ENCODE results near the gene GRIA4.

Gene GRIA4

DNA sequence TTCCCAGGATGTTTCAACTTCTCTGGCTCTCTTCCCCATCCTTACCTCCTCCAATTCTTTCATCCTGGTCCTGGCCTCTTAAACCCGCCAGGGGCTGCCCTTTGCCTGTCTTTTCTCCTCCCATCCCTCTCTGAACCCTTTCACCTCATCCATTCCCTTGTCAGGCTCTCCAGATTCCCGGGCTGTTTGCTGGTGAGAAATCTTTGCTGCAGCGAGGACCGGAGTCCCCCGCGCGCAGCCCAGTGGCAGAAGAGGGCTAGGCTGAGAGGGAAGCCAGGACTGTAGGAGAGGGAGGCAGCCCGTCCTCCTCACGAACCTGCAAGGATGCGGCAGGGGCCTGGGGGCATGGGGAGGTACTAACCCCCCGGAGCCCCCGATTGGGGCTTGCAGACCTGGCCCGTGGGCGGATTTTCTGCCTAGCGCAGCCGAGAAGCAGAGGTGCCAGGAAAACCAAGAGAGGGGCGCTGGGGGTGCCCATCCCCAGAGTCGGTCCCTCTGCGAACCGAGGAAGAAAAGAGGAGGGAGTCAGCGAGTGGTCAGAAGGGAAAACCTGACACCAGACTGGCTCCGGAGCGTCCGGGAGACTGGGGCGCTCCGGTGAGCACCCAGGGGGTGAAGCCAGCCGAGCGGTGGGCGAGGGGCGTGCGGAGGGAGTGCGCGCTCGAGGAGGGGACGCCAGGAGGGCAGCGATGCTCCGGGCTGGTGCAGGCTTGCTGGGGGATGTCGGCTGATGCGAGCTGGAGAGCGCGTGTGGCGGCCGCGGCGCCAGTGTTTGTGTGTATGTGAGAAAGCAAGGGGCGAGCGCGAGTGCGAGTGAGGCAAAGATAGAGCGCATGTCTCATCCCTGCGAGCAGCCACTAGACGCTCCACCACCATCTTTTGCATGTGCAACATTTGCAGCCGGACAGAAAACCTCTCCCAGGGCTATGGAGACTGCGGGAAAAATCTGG is at the start of gene GRIA4:
Gene GRIA4 (plus strand): TSS at position 242 of the 950 bp plus-strand sequence. CDS start 925 bp downstream, outside the sequence.
- no peak for DNase-seq

DNA sequence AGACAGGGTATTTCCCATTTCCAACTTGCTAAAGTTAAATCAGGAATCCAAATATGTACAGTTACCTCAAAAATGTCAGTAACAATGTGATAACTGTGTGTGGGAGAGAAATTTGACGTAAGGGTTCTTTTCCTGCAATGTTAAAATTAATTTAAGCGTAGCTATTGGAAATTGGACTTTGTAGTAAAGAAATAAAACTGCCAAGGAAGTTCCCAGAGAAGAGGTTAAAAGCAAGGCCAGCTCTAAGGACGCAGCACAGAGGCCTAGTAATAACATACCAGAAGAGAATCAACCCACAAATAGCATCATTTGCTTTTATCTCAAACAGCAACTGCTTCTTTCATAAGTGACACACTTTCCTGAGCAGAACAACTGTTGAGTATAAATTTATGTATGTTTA is 36.8 kb upstream of the GRIA4 start:
- DNase-seq = no peak

DNA sequence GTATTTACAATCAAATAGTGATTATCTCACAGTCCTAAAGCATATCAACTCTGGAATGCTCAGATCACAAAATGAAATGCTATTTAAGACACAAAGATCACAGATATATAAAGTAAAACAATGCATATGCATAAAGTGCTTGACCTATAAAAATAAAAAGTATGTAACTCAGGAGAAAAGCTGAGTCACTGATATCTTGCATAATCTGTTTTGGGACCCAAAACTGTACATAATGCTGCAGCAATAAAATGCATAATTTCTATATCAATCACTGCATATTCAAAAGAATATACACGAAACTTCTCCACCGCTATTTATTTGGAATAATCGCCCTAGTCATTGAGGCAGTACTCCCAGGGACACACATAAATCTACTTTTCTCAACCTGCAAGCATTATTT is 34.9 kb upstream of the GRIA4 start:
- no peak for DNase-seq

DNA sequence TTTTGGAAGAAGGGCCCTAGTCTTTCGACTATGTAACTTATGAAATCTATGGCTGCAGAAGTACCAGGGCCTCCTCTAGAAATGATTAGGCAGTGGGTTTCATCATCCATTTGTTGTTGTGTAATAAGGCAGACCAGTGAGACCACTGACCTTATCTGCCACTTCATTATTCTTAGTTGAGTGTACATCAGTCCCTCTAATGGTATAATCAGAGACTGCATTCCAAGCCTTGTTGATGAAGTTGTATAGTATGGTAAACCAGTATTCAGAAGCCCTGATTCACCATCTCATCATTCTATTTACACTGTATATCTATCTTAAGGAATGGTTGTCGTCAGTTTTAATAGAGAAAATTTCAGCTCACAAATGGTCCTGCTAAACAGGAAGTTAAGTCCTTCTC is 32.2 kb upstream of the GRIA4 start:
- DNase-seq = no peak

DNA sequence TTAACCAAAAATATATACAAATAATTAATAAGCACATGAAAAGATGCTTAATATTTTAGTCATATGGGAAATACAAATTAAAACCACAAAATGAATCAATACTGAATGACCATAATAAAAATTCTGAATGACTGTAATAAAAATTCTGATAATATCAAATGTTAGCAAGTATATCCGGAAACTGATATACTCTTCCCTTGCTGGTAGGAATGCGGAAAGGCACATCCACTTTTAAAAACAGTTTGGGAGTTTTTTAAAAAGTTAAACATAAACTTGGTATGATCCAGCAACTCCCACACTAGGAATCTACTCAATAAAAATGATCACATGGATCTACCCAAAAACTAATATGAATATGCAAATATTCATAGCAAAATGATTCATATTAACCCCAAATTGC is 30.8 kb upstream of the GRIA4 start:
- DNase-seq = no peak

DNA sequence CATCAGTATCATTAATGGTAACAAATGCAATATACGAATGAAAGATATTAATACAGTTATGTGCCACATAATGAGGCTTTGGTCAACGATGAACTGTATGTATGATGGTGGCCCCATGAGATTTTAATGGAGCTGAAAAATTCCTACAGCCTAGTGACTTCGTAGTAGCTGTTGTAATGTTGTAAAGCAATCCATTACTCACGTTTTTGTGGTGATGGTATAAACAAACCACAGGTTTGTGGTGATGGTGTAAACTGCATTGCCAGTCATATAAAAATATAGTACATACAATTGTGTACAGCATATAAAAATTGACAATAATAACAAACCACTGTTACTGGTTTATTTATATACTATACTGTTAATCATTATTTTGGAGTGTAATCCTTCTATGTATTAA is 27.4 kb upstream of the GRIA4 start:
- no peak for DNase-seq

DNA sequence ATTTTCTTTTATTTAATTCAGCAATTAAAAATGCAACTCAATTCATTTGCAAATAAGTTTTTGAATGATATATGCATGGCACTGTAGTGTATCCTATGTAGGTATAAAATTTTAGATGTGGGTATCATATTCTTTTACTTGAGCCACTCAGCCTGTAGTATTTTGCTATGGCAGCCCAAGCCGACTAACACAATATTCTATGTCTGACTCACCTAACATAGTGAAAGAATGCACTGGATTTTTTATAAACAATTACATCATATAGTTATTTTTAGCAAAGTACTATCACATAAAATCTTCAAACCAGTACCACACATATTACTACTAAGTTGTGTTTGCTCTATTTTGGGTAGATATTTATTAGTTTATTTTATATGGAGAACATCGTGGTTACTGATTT is 21.9 kb upstream of the GRIA4 start:
- no peak for DNase-seq

DNA sequence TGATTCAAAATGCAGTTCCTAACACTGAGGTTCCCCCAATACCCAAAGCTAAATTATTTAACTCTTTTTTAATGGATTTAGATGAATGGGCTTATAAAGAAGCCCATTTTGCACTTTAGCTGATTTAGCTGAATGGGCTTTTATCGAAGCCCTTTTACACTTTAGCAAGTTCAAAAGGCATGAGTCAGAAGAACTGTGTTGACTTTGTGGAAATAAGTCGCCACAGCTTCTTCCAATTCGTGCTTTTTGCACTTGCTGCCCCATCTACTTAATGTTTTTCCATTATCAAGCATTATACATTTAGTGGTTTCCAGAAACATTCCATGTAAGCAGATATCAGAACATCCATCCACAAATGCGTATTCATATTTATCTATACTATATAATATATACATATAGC is 20.5 kb upstream of the GRIA4 start:
- DNase-seq = no peak

DNA sequence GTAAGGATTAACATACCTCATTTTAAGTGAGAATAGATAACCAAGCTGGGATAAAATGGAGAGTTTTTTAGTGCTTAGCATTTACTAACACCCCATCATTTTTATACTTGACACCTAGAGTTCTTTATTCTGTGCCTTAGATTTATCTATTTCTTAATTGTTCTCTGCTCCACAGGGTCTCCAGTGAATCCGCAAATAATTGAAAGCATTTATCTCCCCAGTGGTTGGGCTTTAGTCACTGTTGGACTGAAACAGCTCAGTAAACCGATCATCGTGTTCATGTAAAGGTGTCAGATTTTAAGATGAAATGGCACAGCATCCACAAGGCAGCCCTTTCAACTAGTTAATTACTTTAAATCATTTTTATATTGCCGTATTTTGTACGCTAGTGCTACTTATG is 17.8 kb upstream of the GRIA4 start:
- DNase-seq = no peak

DNA sequence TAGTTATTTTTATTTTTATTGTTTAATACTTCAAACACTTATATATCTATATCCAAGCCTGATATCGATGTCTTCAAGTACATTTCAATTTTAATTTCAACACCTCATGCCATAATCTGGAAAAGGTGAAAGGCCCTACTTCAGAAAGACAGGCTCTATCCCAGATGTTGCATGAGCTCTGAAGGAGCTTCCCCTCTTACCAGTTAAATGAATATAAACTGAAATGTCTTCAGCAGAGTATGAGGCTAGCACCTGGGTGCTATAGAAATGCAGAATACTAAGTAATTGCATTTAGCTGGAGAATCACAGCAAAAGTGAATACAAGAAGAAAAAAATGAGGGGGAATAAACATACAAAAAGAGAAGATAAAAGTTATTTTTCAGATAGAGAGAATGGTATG is 11.5 kb upstream of the GRIA4 start:
- DNase-seq = no peak

DNA sequence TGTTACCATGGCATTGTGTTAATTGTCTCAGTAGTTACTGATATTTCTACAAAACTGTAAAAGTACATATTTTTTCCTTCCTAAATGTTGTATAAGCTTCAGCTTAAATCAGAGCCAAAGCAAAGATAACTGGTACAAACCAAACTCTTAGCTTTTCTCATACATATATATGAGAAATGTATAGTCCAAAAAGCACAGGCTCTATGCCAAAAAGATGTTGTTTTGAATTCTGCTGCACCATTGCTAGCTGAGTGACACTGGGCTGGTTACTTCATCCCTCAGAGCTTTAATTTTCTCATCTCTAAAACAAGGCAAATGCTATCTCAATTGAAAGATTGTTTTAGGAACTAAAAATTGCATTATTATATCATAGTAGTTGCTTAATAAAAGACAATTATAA is 6.7 kb upstream of the GRIA4 start:
- DNase-seq = no peak

DNA sequence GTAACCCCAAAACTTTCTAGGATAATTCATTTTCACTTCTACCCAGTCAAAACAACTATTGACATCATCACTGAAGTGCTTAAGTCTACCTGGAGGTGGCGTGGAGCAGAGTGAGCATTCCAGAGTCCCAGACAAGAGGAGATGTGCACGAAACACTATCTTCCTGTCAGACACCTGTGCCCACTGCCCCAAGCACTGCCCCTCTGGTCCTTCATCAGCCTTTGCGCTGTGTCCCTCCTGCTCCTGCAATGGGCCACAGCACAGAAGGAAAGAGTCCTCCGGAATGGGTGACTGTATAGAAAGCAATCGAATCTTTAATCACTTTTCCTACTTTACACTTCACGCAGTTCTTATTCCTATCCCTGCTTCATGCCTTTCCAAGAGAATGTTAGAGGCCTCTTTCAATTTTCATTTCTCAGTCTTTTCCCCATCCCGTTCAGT is 512 bp upstream of the GRIA4 start:
- DNase-seq = no peak

DNA sequence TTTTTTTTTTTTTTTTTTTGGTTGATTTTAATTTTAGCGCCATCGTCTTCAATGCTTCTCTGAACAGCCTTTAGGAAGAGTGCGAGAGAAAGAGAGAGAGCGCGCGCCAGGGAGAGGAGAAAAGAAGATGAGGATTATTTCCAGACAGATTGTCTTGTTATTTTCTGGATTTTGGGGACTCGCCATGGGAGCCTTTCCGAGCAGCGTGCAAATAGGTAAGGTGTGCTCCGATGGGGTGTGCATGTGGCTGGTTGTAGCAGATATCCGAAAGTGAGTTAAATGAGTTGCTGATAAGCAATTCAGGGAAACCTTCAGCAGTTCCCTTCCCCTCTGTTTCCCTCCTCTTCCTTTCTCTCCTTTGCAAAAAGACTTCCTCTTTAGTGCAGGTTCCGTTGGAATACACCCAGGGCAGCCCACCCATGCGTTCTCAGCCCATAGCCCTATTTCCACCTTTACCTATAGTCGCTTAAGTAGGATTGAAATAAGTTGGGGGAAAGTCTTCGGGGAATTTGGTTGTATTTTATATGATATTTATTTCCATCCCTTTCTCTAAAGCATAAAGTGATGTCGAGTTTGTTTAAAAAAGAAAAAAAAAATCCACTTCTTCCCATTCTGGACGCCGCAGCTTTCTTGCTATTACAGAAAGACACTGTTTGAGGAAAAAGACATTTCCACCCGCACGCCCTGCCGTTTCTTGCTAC is 1.1 kb downstream of the GRIA4 start:
- no peak for DNase-seq

DNA sequence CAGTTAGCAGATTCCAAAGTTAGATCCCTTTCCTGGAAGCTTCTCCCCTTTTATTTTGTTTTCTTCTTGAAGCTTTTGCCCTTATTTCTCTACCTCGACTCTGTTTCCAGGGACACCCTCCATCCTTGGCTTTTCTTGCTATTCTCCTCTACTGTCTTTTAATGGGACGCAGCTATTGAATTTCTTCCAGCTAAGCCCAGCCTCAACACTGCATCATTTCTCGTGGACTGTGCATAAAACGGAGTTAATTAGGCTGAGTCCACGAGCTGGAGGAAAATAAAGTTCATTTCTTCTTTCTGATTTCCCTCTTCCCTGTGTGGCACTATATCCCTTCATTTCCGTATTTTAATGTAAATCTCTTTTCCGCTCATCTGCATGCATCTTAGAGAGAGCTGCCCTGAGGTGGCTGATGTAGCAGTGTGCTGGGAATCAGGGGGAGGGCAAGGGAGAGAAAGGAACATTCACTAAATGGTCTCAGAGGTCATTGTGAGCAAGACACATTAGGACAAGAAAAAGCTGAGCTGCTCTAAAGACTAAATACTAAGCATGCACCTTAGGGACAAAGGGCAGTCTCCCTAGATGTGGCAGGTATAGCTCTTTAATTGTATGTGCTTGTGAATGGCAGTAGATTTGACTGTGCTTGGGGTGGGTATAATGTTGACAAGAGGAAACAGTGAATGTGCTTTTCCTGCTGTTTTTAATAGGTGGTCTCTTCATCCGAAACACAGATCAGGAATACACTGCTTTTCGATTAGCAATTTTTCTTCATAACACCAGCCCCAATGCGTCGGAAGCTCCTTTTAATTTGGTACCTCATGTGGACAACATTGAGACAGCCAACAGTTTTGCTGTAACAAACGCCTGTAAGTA is 1.9 kb downstream of the GRIA4 start:
- DNase-seq = no peak

DNA sequence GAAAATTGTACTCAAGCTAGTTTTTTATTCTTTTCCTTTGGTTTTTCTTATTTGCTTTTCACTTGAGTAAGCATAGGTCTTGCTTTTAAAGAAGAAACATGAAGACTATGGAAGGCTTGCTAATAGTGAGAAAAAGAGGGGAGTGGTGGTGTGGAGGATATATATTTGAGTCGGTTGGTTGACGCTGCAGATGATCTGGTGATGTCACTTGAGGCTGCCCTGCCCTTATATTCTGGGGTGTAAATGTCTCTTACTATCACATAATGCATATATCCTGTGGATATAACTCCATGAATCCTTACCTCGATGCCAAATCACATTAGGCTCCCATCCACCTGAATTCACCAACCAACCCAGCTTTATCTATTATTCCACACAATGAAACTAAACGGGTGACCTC is 2.9 kb downstream of the GRIA4 start:
- DNase-seq = no peak

DNA sequence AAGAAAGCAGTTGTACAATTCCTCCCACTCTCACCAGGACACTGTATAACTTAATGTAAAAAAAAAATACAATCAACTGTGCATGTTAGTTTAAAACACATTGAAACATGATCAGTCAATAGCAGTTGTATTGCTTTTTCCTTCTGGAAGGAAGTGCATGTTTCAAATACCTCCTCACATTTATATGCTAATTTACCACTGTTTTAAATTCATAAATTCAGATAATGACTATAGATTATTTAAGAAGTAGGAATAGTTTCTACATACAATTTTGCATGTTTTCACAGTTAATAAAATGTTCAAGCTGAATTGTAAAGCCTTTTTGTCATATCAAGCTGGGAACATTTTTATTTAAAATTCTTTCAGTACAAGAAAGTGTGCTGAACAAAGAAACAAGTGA is 3.3 kb downstream of the GRIA4 start:
- no peak for DNase-seq

DNA sequence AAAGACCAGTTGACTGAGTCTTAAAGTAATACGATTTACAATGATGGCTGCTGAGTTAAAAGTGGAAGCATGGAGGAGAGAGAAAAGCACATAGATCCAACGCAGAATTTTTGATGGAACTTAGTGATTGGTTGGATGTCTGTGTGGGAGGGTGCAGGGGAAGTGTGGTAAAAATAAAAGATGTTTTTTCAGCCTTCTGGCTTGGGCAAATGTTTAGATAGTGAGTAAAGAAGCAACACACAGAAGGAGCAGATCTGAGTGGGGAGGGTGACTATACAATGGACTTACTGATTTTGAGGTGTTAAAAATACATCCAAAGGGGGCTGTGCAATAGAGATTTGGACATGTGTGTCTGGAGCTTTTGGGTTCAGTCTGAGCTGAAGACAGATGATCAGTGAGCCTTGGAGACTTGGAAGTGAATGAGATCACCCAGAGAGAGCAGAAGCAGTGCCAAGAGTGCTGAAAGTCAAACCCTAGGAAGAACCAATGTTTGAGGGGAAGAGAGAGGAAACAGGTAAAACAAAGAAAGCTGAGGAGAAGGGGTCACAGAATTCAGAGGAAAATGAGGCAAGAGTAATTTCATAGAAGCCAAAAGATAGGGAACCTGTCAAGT is 8.6 kb downstream of the GRIA4 start:
- DNase-seq = no peak

DNA sequence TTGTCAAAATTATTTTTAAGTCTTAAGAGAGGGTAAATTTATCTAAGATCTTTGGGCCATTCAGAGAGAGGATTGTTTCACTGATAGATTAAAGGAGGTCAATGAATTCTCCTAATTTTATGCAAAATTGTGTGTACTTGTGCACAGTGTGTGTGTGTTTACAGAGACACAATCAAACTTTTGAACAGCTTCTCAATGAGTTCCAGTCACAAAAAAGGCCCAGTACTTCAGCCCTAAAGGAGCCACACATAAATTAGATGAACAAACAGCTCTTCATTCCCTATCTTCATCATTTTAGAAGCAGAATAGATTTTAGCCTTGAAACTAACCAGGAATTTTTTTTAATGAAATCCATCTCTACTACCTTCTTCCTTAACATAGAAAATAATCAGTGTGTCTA is 9.7 kb downstream of the GRIA4 start:
- DNase-seq = no peak

DNA sequence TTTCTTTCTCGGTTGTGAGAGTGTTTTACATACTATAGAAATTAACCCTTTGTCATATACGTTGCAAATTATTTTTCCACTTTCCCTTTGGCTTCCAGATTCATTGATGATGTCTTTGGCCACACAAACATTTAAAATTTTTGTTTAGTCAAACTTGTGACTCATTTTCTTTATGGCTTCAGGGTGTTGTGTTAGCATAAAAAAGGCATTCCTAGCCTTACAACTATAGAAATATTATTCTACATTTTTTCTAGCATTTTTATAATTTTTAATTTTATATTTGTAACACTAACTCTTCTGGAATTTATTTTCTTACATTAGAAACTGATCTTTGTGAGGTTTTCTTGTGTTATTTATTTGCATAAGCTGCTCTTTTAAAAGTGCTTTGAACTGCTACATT is 12.1 kb downstream of the GRIA4 start:
- DNase-seq = no peak

DNA sequence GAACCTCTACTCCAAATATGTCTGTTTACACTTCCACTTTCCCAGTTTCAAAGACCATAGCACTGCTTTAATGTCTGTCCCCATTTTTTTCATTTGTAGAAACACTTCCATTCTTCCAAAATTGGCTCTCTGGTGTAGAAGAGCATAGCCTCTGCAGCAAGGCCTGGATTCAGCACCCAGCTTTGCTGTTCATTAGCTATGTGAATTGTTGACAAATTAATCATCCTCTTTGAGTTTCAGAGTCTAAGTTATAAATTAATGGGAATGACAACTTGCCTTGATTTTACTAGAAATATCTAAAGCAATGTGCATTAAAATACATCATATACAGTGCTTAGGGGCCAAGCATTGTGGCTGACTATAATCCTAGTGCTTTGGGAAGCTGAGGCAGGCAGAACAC is 22.4 kb downstream of the GRIA4 start:
- no peak for DNase-seq

DNA sequence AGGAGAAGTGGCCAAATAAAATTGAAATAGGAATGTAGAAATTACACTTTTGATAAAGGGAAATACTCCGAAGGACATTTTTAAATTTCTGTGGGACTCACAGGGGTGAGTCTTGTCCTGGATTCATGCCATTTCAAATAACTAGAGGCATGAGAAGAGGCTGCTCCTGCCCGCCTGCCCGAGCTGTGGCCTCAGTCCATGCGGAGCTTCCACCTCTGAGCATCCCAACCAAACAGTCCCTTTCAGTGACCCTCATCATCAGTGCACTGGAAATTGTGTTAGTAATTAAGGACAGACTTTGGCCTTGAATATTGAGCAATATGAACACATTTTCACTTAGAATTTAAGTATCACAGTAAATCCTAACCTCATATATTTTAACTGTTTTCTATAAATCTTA is 25.6 kb downstream of the GRIA4 start:
- no peak for DNase-seq

DNA sequence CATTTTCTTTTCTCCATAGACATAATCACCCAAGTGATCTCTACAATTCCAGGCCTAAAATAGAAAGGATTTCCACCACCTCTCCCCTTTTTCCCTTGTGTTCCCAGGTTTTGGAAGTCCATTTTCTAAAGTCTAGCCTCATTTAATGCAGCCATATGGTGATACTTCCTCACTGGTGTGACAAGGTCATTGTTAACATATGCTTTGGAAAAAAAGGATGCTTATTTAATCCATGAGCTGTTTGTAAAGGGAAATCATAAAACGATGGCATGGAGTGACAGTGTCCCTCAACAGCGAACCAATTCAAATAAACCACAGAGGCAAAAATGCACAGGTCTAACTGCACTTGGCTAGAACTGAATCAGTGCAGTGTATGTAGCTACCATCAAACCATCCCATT is 26.6 kb downstream of the GRIA4 start:
- DNase-seq = no peak

DNA sequence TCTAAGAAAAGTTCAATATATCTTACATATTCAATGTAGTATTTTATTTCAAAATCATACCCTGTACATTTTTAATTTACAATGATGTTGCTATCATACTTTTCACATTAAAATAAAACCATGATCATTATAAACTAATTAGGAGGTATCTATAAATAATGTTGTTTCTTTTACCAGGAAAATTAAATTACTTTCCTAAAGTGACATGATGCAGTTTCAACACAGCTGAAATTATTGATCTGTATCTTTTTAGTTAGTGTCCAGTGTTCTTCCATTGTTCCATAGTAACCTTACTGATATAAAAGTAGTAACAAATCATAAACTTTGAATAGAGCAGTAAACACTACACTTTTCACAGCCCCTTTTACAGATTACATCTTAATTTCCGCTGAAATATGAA is 29.7 kb downstream of the GRIA4 start:
- no peak for DNase-seq

All from stimulated activated naive CD4-positive, alpha-beta T cell treated with Interleukin-2 at 50 U/mL for 16 hours (primary cell).